Activated T-helper 1 cell treated with anti-CD3 and anti-CD28 coated beads, Interleukin-12 subunit alpha, Interleukin-12 subunit beta, Interleukin-2, Interleukin-4 antibody, amounts not matched to agents 30 ng/mL and 10 ng/mL and 1 ng/mL, durations not matched to agents 14 hours and 24 hours and 36 hours (primary cell): ENCODE measurements around the gene CRB2. TPM values are rescaled to one million over a fixed set of nuclear protein-coding genes. Genes with fewer than 3 reads are reported as not detected.

Experiments
- DNase-seq: peaks from one replicate; pipeline ENCODE4 v3.0.0; 2021; ENCODE audit warnings: low spot score
- H3K27ac Mint-ChIP-seq: one replicate; pipeline ENCODE4 v1.8.0; 2021; ENCODE audit warnings: mild to moderate bottlenecking, mixed read lengths
- H3K27me3 Mint-ChIP-seq: one replicate; pipeline ENCODE4 v1.8.0; 2022; ENCODE audit warnings: mild to moderate bottlenecking, moderate library complexity, mixed read lengths; ENCODE audit not compliant: insufficient read depth
- H3K36me3 Mint-ChIP-seq: one replicate; pipeline ENCODE4 v1.8.0; 2021; ENCODE audit warnings: low read depth, mixed read lengths
- H3K4me1 Mint-ChIP-seq: one replicate; pipeline ENCODE4 v1.8.0; 2021; ENCODE audit warnings: low read depth, mixed read lengths
- H3K4me3 Mint-ChIP-seq: one replicate; pipeline ENCODE4 v1.8.0; 2021; ENCODE audit warnings: mild to moderate bottlenecking, moderate library complexity, mixed read lengths
- H3K9me3 Mint-ChIP-seq: one replicate; pipeline ENCODE4 v1.8.0; 2021; ENCODE audit warnings: mixed read lengths
- intact Hi-C: fragments of 100-400 bp; cut with micrococcal nuclease; formaldehyde crosslinking; loops from one replicate; pipeline ENCODE4 v1.15.1; 2024
- total RNA-seq: library from RNA; stranded (reverse); gene quantifications from 2 replicates; pipeline ENCODE4 v1.2.3, GENCODE V29; 2022

CRB2 gene
- total RNA-seq, 1 donor from 2014 or later = not detected

GRCh38 chr9:123345567-123345955, 10.4 kb upstream of the CRB2 start:
- H3K9me3 Mint-ChIP-seq = no peaks in the 10 kb centered on the region
- peaks cover 16% of the 10 kb centered on the region for H3K4me1 Mint-ChIP-seq
- H3K36me3 Mint-ChIP-seq = no peaks in the 10 kb centered on the region
- no peak for DNase-seq
- intact Hi-C loops = no loop called here
- H3K4me3 Mint-ChIP-seq = no peak overlapping the region
- H3K27me3 Mint-ChIP-seq = peaks cover 3% of the 10 kb centered on the region
- no peak overlapping the region for H3K27ac Mint-ChIP-seq

- no peak for DNase-seq
- no peaks in the 10 kb centered on the region for H3K36me3 Mint-ChIP-seq
- peaks cover 11% of the 10 kb centered on the region for H3K4me1 Mint-ChIP-seq
- H3K27me3 Mint-ChIP-seq = peaks cover 3% of the 10 kb centered on the region
- H3K9me3 Mint-ChIP-seq = no peaks in the 10 kb centered on the region
- no peak overlapping the region for H3K27ac Mint-ChIP-seq
- intact Hi-C loops = no loop called here
- H3K4me3 Mint-ChIP-seq = no peak overlapping the region
These were observed 10.0 kb upstream of the CRB2 start for GRCh38 chr9:123346026-123346425.

- H3K4me3 Mint-ChIP-seq = no peak overlapping the region
- H3K27ac Mint-ChIP-seq = no peak overlapping the region
- no peaks in the 10 kb centered on the region for H3K36me3 Mint-ChIP-seq
- no peaks in the 10 kb centered on the region for H3K9me3 Mint-ChIP-seq
- peaks cover 4% of the 10 kb centered on the region for H3K4me1 Mint-ChIP-seq
- intact Hi-C loops = no loop called here
- DNase-seq = no peak
- H3K27me3 Mint-ChIP-seq = peaks cover 6% of the 10 kb centered on the region
These were observed 9.2 kb upstream of the CRB2 start for GRCh38 chr9:123346826-123347225.

- no peak overlapping the region for H3K27ac Mint-ChIP-seq
- no peaks in the 10 kb centered on the region for H3K36me3 Mint-ChIP-seq
- H3K9me3 Mint-ChIP-seq = no peaks in the 10 kb centered on the region
- peaks cover 8% of the 10 kb centered on the region for H3K27me3 Mint-ChIP-seq
- H3K4me3 Mint-ChIP-seq = no peak overlapping the region
- DNase-seq = no peak
- H3K4me1 Mint-ChIP-seq = no peaks in the 10 kb centered on the region
- intact Hi-C loops = no loop called here
These were observed 8.5 kb upstream of the CRB2 start for GRCh38 chr9:123347289-123348060.

GRCh38 chr9:123348317-123348992, 7.5 kb upstream of the CRB2 start:
- no peak overlapping the region for H3K4me3 Mint-ChIP-seq
- no peak overlapping the region for H3K27ac Mint-ChIP-seq
- no peak for DNase-seq
- H3K4me1 Mint-ChIP-seq = no peaks in the 10 kb centered on the region
- H3K36me3 Mint-ChIP-seq = no peaks in the 10 kb centered on the region
- peaks cover 11% of the 10 kb centered on the region for H3K27me3 Mint-ChIP-seq
- intact Hi-C loops = no loop called here
- H3K9me3 Mint-ChIP-seq = no peaks in the 10 kb centered on the region

GRCh38 chr9:123349033-123349432, 7.0 kb upstream of the CRB2 start:
- Mint-ChIP-seq H3K27me3 (peaks cover 11% of the 10 kb centered on the region), H3K9me3 (no peaks in the 10 kb centered on the region), H3K4me3 (no peak overlapping the region), H3K4me1 (no peaks in the 10 kb centered on the region), H3K36me3 (no peaks in the 10 kb centered on the region), H3K27ac (no peak overlapping the region)
- intact Hi-C loops = no loop called here
- DNase-seq = no peak

- intact Hi-C loops = loop anchor here (1.0 to 5.0 kb wide), 4 partner anchors 125 to 539 kb away; no protein-coding TSS in a partner anchor
These were observed 6.1 kb upstream of the CRB2 start for GRCh38 chr9:123349691-123350480.

GRCh38 chr9:123350590-123351310, 5.2 kb upstream of the CRB2 start:
- no peaks in the 10 kb centered on the region for H3K36me3 Mint-ChIP-seq
- no peak overlapping the region for H3K27ac Mint-ChIP-seq
- no peak overlapping the region for H3K4me3 Mint-ChIP-seq
- H3K9me3 Mint-ChIP-seq = no peaks in the 10 kb centered on the region
- DNase-seq = no peak
- H3K4me1 Mint-ChIP-seq = no peaks in the 10 kb centered on the region
- H3K27me3 Mint-ChIP-seq = peaks cover 17% of the 10 kb centered on the region
- intact Hi-C loops = loop anchor here (1.0 to 5.0 kb wide), 4 partner anchors 125 to 540 kb away; no protein-coding TSS in a partner anchor

More at GRCh38 chr9:123349691-123350480, 6.1 kb upstream of the CRB2 start:
- no peak overlapping the region for H3K27ac Mint-ChIP-seq
- peak; percentile 55 for DNase-seq
- H3K4me1 Mint-ChIP-seq = no peaks in the 10 kb centered on the region
- peaks cover 12% of the 10 kb centered on the region for H3K27me3 Mint-ChIP-seq
- no peaks in the 10 kb centered on the region for H3K36me3 Mint-ChIP-seq
- no peaks in the 10 kb centered on the region for H3K9me3 Mint-ChIP-seq
- no peak overlapping the region for H3K4me3 Mint-ChIP-seq

GRCh38 chr9:123353041-123353440, 3.0 kb upstream of the CRB2 start:
- Mint-ChIP-seq H3K4me1 (no peaks in the 10 kb centered on the region), H3K9me3 (no peaks in the 10 kb centered on the region), H3K27ac (no peak overlapping the region), H3K36me3 (no peaks in the 10 kb centered on the region), H3K27me3 (peaks cover 17% of the 10 kb centered on the region), H3K4me3 (no peak overlapping the region)
- intact Hi-C loops = loop anchor here (5.0 kb wide), 1 partner anchor 361 kb away; no protein-coding TSS in a partner anchor
- no peak for DNase-seq

- H3K9me3 Mint-ChIP-seq = no peaks in the 10 kb centered on the region
- no peak overlapping the region for H3K27ac Mint-ChIP-seq
- peak; percentile 38 for DNase-seq
- intact Hi-C loops = loop anchor here (1.0 to 5.0 kb wide), 2 partner anchors 31 to 362 kb away; no protein-coding TSS in a partner anchor
- H3K27me3 Mint-ChIP-seq = peaks cover 17% of the 10 kb centered on the region
- peaks cover 7% of the 10 kb centered on the region for H3K4me1 Mint-ChIP-seq
- no peaks in the 10 kb centered on the region for H3K36me3 Mint-ChIP-seq
- H3K4me3 Mint-ChIP-seq = no peak overlapping the region
These were observed 1.9 kb upstream of the CRB2 start for GRCh38 chr9:123353984-123354591.

- H3K27ac Mint-ChIP-seq = no peak overlapping the region
These were observed 1.0 kb upstream of the CRB2 start for GRCh38 chr9:123354806-123355508.

More at GRCh38 chr9:123354806-123355508, 1.0 kb upstream of the CRB2 start:
- Mint-ChIP-seq H3K4me3 (no peak overlapping the region), H3K4me1 (peaks cover 16% of the 10 kb centered on the region), H3K9me3 (no peaks in the 10 kb centered on the region), H3K36me3 (no peaks in the 10 kb centered on the region), H3K27me3 (peaks cover 15% of the 10 kb centered on the region)
- intact Hi-C loops = loop anchor here (1.0 to 5.0 kb wide), 2 partner anchors 30 to 363 kb away; no protein-coding TSS in a partner anchor
- DNase-seq = no peak
